HG03045 (cell line): Measurements from ENCODE around the gene PAK4.

Experiments used
- ATAC-seq: cut with Tn5 transposase; IDR thresholded peaks from one replicate; pipeline ENCODE4 v1.9.1; 2021; ENCODE audit warnings: mild to moderate bottlenecking, moderate library complexity; ENCODE audit not compliant: unreplicated experiment

The PAK4 gene

DNA sequence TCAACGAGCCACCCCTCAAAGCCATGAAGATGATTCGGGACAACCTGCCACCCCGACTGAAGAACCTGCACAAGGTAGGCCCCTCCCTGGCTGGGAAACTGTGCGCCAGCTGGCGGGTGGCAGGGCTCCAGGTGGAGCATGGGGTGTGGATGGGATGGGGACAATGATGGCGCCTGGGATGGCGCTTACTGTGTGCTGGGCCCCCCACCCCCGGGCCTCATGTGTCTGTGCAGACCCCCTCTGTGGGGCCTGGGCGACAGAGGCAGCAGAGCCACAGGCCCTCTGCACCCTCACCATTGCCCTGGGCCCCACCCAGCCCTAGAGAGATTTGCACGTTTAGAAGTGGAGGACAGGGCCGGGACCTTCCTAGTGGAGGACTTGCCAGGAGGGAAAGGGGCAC, 52.1 kb downstream of the PAK4 start:
- ATAC-seq: no peak

DNA sequence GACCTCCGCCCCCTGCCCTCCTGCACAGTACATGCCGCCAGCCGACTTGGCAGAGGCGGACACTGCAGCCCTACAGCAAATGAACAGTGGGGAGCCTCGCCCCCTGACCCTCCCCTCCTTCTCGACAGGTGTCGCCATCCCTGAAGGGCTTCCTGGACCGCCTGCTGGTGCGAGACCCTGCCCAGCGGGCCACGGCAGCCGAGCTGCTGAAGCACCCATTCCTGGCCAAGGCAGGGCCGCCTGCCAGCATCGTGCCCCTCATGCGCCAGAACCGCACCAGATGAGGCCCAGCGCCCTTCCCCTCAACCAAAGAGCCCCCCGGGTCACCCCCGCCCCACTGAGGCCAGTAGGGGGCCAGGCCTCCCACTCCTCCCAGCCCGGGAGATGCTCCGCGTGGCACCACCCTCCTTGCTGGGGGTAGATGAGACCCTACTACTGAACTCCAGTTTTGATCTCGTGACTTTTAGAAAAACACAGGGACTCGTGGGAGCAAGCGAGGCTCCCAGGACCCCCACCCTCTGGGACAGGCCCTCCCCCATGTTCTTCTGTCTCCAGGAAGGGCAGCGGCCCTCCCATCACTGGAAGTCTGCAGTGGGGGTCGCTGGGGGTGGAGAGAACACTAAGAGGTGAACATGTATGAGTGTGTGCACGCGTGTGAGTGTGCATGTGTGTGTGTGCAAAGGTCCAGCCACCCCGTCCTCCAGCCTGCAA, 52.9 kb downstream of the PAK4 start:
- ATAC-seq: no peak

DNA sequence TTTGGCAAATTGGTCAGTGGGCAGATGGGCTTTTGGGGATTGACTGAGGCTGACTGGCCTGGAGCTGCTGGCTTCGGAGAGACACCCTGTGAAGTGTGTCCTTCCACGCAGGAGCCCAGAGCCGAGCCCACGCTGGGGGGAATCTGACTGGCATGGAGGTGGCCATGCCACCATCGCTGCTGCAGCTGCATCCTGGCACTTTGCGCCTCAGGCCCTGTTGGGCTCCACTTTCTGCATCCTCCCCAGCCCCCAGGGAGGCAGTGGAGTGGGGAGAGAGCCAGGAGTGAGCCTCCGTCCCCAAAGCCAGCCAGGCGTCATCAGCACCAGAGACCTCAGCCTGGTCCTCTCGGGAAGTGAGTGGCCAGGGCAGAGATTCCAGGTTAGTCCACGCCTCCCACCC, 54.2 kb downstream of the PAK4 start:
- no peak for ATAC-seq

DNA sequence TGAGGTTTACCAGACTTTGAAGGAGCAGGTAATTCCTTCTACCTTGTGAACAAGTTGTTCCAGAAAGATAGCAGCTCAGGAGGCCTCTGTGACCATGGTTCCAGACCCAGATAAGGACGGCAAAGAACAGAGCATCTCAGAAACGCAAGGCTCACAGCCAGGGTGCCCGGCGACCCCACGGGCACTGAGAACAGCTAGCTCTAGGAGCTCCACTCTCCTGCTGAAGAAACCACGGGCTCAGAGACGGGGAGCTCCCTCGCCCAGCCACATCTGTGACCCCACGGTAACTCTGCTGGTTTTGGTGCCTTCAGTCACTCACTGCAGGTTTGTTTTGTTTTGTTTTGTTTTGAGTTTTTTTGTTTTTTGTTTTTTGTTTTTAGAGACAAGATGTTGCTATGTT, 55.2 kb downstream of the PAK4 start:
- ATAC-seq: no peak

DNA sequence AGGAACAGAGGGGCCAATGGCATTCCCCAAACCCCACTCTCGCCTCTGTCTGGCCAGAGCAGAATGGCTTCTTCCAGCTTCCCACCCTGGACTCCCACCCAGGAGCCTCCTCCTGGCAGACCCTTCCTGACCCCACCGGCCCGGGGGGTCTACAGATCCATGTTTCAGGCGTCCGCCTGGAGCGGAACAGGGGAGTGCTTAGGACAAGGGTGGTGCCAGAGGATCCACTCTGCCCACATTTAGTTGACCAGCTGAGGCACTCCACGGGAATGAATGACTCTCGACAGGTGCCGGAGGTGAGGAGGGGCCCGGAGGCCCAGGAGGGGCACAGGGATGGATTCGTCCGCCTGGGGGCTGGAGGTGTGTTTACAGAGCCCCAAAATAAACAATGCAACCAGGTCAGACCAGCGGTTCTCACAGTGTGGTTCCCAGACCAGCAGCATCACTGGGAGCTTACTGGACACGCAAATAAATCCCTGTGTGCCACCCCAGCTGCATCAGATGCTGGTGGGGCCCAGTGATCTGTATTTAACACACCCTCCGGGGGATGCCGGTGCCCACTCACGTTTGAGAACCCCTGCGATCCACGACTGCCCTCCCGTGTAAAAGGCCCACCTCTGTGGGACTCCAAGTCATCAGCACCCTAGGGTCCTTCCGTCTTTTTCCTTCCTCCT, 56.1 kb downstream of the PAK4 start:
- no peak for ATAC-seq

DNA sequence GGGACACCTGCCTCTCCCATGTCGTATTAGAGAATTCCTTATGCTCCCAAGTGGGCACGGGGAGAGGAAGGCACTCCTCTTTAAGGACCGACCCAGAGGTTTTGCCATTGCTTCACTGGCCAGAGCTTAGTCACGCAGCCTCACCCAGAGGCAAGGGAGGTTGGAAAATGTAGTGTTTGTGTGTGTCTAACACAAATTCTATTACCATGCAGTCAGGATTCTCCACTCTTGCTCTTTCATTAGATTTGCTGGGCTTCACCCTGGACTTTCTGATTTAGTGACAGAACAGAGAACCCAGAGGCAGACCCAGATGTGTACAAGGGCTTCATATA, 56.6 kb downstream of the PAK4 start:
- no peak for ATAC-seq

DNA sequence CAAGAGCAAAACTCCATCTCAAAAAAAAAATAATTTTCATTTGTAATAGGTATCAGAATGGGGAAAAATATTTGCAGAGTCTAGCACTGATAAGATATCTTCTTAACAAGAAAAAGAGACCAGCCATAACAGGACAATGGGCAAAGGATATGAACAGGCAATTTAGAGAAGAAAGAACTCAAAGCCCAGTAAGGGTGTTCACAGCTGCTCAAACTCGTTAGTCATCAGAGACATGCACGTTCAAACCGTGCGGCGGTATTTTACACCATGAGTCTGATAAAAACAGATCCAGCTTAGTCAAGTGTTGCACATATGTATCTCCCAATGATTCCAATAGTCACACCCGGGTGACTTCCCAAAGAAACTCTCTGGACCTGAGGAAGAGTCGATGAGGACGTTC, 57.5 kb downstream of the PAK4 start:
- no peak for ATAC-seq

DNA sequence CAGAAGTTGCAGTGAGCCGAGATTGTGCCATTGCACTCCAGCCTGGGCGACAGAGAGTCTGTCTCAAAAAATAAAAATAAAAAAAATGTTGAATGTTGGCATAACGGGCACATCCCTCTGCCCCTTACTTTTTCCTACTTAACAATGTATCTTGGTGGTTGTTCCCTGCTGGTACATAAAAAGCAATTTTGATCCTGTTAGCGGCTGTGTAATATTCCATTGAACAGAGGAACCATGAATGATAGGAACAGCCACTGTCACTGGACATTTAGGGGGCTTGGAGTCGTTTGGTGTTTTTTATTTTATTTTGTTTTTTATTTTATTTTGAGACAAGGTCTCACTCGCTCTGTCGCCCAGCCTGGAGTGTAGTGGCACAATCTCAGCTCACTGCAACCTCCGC, 60.8 kb downstream of the PAK4 start:
- ATAC-seq: no peak

DNA sequence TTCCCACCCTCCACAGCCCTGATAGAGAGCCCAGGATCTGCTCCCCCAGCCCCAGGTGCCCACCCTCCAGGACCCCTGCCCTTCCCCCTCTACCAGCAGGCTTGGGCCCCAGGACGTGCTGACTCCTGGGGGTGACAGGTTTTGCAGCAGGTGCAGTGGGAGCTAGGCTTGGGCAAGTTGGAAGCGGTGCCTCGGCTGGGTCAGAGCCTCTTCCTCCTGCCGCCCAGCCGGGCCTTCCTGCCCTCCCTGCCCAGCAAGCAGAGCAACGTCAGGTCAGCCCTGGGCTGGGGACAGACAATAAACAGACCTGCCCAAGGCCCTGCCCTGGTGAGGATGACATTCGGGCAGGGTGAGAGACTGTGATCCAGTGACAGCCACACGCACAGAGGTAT, 62.0 kb downstream of the PAK4 start:
- no peak for ATAC-seq

DNA sequence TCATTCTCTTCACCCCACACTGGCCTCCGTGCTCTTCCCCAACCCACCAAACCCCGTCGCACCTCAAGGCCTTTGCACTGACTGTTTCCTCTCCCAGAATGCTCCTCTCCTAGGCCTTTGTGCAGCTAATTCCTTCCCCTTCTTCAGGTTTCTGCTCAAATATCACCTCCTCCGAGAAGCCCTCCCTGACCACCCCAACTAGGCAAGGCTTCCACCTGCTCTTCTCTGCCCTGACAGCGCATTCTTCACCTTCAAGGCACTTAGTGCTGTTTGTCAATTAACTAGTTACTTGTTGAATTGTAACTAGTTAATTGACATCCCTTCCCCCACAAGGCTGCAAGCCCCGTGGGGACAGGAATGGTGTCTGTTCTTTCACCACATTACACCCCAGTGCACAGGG, 63.4 kb downstream of the PAK4 start:
- ATAC-seq: no peak

DNA sequence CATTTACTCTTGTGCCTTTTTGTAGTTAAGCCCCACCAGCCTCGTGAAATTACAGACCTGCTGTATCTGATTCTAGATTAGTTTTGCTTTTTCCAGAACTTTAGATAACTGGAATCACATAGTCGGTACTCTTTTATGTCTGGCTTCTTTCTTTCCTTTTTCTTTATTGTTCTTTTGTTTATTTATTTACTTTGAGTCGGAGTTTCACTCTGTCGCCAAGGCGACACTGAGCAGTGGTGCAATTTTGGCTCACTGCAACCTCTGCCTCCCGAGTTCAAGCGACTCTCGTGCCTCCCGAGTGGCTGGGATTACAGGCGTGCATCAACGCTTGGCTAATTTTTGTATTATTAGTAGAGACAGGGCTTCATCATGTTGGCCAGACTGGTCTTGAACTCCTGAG, 65.2 kb downstream of the PAK4 start:
- no peak for ATAC-seq

DNA sequence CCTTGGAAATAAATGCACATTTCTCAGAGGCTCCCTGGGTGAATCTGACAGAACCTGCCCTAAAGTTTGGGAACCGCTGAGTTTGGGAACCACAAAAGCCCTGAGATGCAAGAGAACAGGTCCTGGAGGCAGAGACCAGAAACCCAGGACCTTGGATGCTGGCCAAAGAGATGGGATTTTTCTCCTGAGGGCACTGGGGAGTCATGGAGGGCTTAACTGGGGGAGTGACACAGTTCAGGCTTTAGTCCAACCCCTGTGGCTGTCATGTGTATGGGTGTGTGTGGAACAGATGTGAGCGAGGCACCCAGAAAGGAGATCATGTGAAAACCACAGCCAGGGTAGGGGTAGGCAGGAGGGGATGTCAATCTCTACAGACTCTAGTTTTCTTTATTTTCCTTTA, 67.3 kb downstream of the PAK4 start:
- ATAC-seq: no peak

DNA sequence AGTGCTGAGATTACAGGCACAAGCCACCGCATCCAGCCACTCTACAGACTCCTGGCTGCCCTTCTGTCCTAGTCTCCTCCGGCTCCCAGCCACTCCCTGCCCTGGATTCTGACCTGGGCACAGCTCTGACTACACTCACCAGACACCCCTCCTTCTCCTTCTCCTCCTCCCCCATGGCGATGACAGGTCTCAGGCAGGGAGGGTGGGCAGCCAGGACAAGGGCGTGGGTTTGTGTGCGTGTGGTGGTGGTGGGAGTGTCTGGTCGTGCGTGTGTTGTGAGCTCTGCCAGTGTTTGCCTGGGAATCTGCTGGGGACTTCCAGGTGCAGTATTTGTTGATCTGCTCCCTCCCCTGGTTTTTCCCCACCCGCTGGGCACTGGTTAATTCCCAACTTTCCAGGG, 68.2 kb downstream of the PAK4 start:
- ATAC-seq: no peak

DNA sequence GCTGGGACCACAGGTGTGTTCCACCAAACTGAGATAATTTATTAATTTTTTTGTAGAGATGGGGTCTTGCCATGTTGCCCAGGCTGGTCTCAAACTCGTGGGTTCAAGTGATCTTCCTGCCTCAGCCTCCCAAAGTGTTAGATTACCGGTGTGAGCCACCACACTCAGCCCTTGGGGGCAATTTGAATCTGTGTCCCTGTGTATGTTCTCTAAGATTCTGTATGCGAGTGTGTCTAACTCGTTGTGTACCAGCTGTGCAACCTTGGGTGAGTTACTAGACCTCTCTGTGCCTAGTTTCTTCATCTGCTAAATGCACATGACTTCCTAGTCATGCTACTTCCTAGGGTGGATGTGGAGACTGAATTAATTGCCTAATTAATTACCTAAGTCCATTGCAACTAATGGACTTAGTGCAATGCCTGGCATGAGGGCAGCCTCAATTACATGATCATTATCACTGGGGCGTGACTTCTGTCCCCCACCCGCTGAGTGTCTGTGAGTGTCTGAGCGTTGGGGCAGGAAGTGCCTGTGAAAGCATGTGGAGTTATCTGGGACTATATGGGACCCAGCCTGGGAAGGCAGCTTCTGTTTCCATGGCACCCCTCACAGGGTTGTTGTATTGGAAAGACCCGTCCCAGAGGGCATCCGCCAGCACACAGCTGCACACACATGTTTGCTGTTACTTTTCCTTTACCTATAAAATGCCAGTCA, 69.4 kb downstream of the PAK4 start:
- no peak for ATAC-seq

DNA sequence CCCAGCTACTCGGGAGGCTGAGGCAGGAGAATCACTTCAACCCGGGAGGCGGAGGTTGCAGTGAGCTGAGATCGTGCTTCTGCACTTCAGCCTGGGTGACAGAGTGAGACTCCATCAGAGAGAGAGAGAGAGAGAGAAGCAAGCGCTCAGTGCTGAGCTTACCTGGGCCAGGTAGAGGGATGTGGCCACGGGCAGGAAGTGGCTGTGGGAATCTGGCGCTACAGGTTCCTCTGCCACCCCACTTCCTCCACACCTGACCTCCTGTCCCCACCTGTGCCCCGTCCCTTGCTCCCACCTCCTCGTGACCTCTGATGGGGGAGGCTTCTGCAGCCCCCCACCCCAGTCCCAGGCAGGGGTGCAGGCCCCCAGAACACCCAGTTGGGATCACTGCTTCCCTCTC, 70.2 kb downstream of the PAK4 start:
- no peak for ATAC-seq

DNA sequence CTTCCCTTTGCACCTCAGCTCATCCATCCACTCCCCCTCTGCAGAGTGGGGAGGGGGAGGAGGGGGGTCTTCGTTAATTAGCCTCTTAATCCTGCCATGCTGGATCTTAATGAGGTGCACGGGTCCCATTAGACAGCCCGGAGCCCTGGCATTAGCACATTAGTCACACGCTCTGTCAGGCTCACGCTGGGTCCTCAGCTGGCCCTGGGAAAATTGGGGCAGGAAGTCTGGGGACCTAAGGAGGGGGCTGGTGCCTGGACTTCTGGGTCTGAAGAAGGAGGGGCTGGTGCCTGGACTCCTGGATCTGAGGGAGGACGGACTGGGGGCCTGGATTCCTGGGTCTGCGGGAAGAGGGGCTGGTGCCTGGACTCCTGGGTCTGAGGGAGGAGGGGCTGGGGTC, 70.7 kb downstream of the PAK4 start:
- no peak for ATAC-seq

DNA sequence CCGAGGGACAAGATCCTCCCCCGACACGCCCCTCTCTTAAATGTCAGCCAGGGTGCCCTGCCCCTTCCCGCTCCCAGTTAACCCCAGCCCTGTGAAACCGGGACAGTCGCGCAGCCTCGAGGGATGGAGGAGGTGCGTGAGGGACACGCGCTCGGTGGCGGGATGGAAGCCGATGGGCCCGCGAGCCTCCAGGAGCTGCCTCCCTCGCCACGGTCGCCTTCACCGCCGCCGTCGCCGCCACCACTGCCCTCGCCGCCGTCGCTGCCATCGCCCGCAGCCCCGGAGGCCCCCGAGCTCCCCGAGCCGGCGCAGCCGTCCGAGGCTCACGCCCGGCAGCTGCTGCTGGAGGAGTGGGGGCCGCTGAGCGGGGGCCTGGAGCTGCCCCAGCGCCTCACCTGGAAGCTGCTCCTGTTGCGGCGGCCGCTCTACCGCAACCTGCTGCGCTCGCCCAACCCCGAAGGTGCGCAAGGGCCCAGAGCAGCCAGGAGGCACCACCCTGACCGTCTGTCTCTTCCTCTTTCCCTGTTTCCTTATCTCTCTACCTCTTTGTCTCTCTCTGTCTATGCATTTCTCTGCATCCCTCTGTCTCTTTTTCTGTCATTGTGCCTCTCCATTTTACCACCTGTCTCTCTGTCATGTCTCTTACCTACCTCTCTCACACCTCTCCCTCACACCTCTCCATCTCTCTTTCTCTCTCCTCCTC, 71.4 kb downstream of the PAK4 start, which contains the start of gene NCCRP1:
TSS of gene NCCRP1 (plus strand) at position 105 of the 703 bp plus-strand sequence. CDS start at position 124, 19 bp downstream.
- ATAC-seq: no peak

DNA sequence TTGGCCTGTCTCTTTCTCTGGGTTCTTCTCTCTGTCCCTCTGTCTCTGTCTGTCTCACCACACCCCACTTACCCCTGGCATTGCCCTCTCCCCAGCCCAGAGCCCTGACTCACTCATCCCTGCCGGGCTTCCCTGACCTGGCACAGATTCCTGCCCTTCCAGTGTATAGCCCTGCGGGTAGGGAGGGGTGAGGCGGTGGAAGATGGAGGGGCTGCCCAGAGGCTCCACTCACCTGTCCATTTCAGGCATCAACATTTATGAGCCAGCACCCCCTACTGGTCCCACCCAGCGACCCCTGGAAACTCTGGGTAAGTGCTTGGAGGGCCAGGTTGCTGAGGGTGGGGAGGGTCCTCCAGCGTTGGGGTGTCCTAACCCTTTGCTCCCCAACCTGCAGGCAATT, 72.2 kb downstream of the PAK4 start:
- no peak for ATAC-seq

DNA sequence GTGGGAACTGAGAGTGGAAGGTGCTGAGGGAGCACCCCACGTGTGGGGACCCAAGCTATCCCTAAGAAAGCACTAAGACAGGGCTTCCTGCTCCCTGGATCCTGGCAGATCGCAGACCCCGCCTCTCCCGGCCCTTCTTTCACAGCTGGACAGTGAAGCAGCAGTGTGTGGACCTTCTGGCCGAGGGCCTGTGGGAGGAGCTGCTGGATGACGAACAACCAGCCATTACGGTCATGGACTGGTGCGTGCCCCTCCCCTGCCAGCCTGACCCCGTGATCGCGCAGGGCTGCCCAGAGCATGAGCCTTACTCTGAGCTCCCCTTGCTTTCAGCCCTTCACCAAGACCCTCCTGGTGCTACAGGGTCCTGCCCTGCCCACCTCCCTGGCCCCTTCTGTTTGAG, 73.4 kb downstream of the PAK4 start:
- ATAC-seq: no peak

DNA sequence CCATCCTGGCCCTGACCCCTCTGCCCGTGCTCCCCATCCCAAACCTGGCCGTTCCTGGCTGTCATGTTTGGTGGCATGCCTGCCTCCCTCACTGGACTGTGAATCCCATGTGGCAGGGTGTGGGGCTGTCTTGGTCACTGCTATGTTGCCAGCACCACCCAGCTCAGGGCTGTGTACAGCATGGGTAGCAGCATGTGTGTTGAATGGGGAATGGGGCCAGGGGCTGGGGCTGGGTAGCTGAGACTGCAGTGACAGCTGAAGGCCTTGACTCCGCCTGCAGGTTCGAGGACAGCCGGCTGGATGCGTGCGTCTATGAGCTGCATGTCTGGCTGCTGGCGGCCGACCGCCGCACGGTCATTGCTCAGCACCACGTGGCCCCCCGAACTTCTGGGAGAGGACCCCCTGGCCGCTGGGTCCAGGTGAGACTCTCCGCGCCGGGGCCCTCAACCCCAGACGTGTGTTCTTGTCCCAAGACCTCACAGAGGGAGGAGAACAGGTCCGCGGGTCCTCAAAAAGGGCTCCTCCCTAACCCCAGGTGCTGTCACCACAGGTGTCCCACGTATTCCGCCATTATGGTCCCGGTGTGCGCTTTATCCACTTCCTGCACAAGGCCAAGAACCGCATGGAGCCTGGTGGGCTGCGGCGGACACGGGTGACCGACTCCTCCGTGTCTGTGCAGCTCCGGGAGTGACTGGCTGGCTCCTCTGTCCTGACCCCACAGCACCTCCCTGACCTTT, 74.6 kb downstream of the PAK4 start:
- ATAC-seq: no peak

DNA sequence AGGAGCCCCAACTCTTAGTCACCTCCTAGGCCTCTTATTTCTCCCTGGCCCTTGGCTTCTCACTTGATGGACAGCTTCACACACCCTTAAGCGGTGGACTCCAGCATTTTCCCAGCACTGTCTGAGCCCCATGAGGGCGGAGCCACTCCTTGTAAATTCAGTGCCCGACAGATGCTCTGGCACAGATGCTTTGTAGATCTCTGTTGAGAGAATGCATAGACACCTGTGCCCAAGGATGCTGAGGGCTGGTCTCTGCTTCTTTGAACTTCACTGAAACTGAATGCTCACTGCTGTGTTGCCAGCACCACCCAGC, 75.2 kb downstream of the PAK4 start:
- no peak for ATAC-seq
